Stromal cell of bone marrow (primary cell): ENCODE measurements around the gene DPYSL4.

ENCODE experiments used
- DNase-seq: peaks from one replicate; pipeline ENCODE4 v3.0.0-alpha.2; 2012; ENCODE audit warnings: low read depth

Gene DPYSL4

DNA sequence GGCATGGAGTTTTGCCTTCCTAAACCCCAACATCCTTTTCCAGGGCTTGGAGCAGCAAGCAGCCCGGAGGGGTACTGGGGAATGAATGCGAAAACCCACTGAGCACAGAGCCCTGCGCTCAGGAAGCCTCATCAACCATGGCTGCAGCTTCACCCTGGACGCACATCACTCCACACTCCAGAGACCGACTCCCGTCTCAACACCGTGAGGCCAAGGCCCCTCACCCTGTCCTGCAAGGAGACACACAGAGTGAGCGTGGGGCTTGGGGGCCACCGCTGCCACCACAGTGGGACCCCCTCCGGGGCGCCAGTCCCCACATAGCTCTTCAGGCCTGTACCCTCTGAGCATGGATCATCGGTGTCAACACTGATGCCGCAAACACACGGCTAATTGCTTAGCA lies 41.9 kb downstream of the DPYSL4 start:
- DNase-seq, result no peak

GRCh38 chr10:132229096-132229495 lies 42.3 kb downstream of the DPYSL4 start:
- DNase-seq, result no peak

- DNase-seq, result no peak
These were observed 43.2 kb downstream of the DPYSL4 start for GRCh38 chr10:132229834-132230556.

GRCh38 chr10:132230557-132231210 lies 43.9 kb downstream of the DPYSL4 start:
- no peak for DNase-seq

DNA sequence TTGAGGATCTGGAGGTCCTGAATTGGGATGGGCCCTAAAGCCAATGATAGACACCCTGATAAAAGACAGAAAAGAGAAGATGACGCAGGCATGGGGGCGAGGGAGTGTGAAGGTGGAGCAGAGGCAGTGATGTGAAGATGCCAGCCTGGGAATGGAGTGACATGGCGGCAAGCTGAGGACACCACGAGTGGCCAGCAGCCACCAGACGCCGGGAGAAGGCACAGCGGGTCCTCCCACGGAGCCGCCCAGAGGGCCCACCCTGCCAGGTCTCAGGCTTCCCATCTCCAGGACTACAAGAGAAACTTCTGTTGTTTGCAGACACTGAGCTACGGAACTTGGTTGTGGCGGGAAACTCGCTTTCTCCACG lies 44.9 kb downstream of the DPYSL4 start:
- no peak for DNase-seq

DNA sequence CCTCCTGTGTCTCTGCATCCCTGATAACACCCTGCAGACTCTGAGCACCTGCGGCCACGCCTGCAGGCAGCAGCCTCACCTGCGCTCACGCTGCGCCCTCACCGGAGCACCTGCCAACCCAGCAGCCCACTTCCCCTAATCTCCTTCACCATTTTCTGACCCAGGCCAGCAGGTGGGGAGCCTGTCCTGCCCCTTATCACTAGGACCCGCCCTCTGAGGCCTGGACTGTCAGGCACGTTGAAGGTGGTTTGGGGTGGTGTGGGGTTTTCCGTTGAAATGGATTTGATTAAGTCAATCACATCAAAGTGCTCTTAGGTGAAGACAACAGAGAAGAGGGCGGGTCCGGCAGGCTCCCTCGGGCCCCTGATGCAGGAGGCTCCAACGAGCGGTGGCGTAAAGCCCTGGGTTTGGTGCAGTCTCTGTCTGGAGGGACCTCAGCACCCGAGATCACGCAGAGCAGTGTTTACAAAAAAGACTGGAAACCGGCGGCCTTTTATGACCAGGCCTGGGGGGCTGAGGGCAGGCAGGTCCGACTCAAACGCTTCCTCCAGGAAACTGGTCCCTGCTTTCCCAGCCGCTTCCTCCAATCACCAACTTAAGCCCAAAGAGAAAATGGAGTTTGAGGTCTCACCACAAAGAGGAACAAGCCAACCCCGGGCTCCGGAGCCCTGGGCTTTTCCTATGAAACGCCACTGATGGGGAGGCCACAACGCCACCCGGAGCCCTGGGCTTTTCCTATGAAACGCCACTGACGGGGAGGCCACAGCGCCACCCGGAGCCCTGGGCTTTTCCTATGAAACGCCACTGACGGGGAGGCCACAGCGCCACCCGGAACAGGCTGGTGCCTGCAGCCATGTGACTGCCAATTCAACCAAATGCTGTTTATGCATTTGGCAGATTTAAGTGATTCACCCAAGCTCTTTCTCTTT lies 45.5 kb downstream of the DPYSL4 start:
- no peak for DNase-seq

DNA sequence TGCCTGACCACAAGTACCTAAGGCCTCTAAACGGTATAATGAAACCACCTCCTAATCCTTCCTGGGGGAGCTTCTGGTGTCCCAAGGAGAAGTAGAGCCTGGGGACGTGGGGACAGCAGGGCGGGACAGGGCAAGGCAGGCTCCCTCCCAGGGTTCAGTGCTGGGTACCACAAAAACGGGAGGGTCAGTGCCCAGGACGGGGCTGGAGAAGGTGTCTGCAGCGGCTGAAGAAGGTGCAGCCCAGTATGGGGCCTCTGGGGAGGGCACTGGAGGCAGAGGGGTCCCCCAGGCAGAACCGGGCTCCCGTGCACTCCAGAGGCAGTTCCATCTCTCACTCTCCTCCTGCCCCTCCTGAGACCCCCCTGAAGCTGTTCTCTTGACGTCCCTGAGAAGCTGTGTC lies 46.2 kb downstream of the DPYSL4 start:
- no peak for DNase-seq

- no peak for DNase-seq
These were observed 46.8 kb downstream of the DPYSL4 start for GRCh38 chr10:132233501-132234085.

DNA sequence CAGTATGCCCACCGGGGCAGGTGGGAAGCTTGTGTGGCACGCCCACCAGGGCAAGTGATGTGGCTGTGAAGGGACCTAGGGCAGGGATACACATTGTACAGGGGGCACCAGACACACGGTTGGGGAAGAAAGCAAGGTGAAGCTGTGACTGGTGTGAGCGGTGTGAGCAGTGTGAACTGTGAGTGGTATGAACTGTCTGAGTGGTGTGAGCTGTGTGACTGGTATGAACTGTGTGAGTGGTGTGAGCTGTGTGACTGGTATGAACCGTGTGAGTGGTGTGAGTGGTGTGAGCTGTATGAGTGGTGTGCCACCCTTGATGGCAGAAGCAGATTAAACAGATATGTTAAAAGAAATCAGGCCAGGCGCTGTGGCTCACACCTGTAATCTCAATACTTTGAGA lies 48.1 kb downstream of the DPYSL4 start:
- DNase-seq, result no peak

DNA sequence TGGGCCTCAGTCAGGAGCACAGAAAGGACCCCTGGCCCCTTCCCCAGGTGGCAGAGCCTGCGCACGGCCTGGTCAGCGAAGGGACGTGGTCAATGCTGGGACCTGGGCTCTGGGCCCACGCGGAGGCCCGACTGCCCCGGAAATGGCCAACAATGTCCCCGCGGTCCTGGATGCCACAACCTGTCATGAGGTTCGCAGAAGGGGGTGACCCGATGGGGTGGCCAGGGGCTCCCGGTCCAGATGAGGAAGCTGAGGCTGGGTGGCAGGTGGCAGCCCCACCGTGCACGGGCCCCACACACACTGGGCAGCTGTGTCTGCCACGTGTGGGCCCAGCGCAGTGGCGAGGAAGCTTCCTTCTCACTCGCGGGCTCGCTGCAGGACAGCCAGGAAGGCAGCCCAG lies 49.4 kb downstream of the DPYSL4 start:
- DNase-seq, result no peak

DNA sequence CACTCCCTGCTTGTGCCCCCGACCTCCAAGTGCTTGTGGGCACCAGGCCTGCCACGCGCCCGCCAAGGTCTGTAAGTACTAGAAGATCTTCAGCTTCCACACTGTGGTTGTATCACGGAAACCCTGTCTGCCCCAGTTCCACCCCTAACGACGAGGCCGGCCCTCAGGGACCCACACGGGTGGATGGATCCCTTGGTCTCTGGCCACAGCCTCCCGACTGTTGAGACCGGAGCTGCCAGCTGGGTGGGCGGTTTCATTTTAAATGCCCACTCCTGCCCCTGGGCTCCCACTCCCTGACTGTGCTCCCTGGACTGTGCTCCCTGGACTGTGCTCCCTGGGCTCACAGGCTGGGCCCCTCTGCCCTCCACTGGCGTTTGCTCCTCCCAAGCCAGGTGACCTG lies 50.1 kb downstream of the DPYSL4 start:
- no peak for DNase-seq

DNA sequence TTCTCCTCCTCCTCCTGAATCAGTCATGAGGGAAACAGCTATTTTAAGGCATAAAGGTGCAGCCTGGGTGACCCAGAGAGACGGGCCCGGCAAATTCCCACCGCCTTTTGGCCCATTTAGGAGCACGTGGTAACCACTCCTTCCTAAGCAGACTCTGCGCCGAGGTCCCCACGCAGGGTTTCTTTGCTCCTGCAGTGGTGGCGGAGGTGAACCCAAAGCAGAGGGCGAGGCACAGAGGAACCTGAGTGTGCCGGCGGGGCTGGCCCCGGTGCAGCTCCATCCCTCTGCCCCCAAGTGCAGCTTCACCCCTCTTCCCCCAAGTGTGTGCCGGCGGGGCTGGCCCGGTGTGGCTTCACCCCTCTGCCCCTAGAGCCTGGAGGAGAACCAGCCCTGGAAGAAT lies 50.6 kb downstream of the DPYSL4 start:
- no peak for DNase-seq

- no peak for DNase-seq
These were observed 51.1 kb downstream of the DPYSL4 start for GRCh38 chr10:132237871-132238270.

DNA sequence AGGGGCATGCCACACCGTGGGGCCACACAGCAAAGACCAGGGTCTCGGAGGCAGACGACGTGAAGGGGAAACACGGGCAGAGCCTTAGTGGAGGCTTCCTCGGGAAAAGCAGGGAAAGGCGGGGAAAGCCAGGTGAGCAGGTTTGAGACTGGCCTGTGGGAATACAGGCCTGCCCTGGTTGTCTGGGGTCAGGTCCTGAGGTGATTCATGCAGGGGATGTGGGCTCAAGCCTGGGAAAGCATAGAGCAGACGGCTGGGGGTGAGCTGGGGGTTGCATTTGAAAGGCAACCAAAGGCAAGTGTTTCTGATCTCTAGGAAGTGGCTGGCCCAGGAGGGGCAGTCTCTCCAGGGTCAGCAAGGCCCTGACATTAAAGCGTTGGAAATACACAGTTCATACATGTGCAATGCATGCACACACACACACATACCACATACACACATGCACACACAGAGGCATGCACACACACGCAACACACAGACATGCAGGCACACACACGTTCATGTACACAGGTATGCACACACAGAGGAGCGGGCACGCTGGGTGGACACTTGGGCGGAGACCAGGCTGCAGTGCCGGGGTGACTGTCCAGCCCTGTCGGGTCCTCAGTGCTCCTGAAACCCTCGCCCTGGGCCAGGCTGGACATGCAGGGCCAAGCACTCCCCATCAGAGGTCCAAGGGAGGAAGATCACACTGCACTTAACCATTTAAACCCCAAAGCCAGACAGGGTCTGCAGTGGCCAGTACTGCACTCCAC lies 51.8 kb downstream of the DPYSL4 start:
- DNase-seq, result no peak

- no peak for DNase-seq
These were observed 52.6 kb downstream of the DPYSL4 start for GRCh38 chr10:132239126-132240031.

- no peak for DNase-seq
These were observed 53.4 kb downstream of the DPYSL4 start for GRCh38 chr10:132240156-132240555.

DNA sequence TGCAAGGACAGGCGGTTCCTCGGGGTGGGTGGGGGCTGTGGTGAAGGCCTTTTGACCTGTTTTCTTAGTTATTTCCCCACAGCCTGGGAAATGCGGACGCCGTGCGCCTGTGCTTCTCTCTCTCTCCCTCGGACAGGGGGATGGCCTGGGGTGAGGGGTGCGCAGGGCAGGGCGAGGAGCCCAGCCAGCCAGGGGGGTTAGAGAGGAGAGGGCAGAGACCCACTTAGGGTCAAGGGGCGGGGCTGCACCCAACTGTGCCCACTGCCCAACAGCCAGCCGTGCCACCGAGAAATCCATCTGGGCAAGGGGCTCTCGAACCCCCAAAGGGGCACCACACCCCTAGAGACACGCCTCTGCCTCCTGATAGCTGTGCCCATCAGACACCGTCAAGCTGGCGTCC lies 53.8 kb downstream of the DPYSL4 start:
- no peak for DNase-seq

DNA sequence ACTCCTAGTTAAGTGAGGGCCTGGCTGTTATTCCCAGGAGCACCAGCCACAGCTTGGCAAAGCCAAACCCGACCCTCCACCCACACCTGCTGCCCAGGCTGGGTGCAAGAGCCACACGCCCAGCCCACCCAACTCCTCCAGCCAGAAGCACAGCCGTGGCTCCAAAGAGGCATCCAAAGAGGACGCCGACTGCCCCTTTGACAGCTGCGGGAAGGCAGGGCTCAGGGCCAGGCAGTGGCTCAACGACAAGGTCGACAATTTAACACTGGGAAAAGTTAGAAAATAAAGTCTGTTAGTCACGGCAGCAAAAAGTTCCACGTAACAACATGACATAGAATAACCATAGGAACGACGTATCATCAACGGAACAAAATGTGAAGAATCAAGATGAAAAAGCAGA lies 54.3 kb downstream of the DPYSL4 start:
- no peak for DNase-seq

DNA sequence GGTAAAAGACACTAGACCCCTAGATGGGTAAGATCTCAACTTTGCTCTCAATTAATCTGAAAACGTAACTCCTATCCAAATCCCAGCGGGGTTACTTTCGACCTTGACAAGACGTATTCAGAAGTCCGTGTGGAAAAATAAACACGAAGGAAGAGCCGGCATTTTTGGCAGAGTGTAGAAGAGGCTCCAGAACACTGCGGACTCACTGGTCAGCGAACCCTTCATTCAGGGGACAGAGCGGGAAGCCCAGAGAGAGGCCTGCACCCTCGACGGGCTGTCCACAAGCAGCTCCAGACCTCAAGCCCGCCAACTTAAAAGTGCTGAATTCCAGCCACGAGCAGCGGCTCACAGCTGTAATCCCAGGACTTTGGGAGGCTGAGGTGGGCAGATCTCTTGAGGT lies 54.7 kb downstream of the DPYSL4 start:
- no peak for DNase-seq

DNA sequence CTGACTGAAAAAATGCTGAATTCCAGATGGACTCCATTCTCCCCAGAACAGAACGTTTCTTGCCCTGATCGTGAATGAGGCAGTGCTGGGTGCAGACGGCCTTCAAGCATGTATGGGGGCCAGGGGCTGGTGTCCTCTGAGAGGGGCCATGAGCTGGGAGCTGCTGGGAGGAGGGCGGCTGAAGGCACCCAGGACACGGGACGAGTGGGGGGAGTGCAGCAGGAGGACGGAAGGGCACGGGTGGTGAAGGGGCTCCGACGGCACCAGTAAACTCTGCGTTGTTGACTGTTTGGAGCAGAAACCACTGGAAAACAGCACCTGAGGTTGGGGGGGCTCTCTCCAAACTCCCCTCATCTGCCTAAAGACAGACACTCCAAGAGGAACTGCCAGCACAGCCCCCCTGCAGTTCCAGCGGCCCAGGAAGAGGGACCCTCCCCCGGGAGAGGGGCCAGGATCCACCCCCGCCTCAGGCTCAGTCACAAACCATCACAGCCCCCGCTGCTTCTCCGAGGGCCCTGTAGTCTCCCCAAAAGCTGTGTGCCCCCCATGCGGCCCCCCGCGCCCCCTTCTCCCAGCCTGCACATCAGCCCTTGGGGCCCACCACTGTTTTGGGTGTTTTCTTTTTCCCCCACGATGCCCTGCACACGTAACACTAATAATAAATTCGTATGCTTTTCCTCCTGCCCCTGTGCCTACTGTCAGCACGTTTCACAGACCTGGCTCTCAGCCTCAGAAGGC lies 55.5 kb downstream of the DPYSL4 start:
- DNase-seq, result no peak
